HepG2 (cell line): ENCODE data around the gene PNKD. TPM values are rescaled to one million over a fixed set of nuclear protein-coding genes. Genes with fewer than 3 reads are reported as not detected.

Experiments
- CC2D1A ChIP-seq: sonication (generic); formaldehyde crosslinking; IDR thresholded peaks from 2 replicates; pipeline ENCODE4 v1.8.1; 2023; ENCODE audit warnings: mild to moderate bottlenecking, missing genetic modification reagents
- GABPB1 ChIP-seq: IDR thresholded peaks from 2 replicates; pipeline ENCODE4 v1.6.1; 2016; ENCODE audit warnings: mild to moderate bottlenecking, missing genetic modification reagents, moderate library complexity, missing compliant biosample characterization
- HOXA5 ChIP-seq: sonication (generic); formaldehyde crosslinking; IDR thresholded peaks from 2 replicates; pipeline ENCODE4 v1.4.0; 2020; ENCODE audit warnings: missing genetic modification reagents
- KLF12 ChIP-seq: sonication (generic); formaldehyde crosslinking; IDR thresholded peaks from 2 replicates; pipeline ENCODE4 v1.4.0; 2020; ENCODE audit warnings: missing genetic modification reagents, borderline replicate concordance
- NAIF1 ChIP-seq: sonication (generic); formaldehyde crosslinking; IDR thresholded peaks from 2 replicates; pipeline ENCODE4 v1.5.0; 2020; ENCODE audit warnings: mild to moderate bottlenecking, missing genetic modification reagents, borderline replicate concordance
- NR1H2 ChIP-seq: sonication (generic); formaldehyde crosslinking; IDR thresholded peaks from 2 replicates; pipeline ENCODE4 v1.8.1; 2022; ENCODE audit warnings: low read depth, missing genetic modification reagents, borderline replicate concordance
- SATB2 ChIP-seq: sonication (generic); formaldehyde crosslinking; IDR thresholded peaks from 2 replicates; pipeline ENCODE4 v1.5.0; 2020; ENCODE audit warnings: missing genetic modification reagents
- ZNF382 ChIP-seq: sonication (generic); formaldehyde crosslinking; IDR thresholded peaks from 2 replicates; pipeline ENCODE4 v1.5.0; 2020; ENCODE audit warnings: missing genetic modification reagents, mild to moderate bottlenecking, borderline replicate concordance
- ZNF501 ChIP-seq: sonication (generic); formaldehyde crosslinking; IDR thresholded peaks from 2 replicates; pipeline ENCODE4 v1.5.1; 2020; ENCODE audit warnings: mild to moderate bottlenecking, moderate library complexity, missing genetic modification reagents
- ZNF543 ChIP-seq: sonication (generic); formaldehyde crosslinking; IDR thresholded peaks from 2 replicates; pipeline ENCODE4 v1.4.0; 2020; ENCODE audit warnings: mild to moderate bottlenecking, missing genetic modification reagents
- ZNF546 ChIP-seq: sonication (generic); formaldehyde crosslinking; conservative IDR thresholded peaks from 2 replicates; pipeline ENCODE4 v1.8.1; 2023; ENCODE audit warnings: mild to moderate bottlenecking, missing genetic modification reagents
- ZNF562 ChIP-seq: sonication (generic); formaldehyde crosslinking; IDR thresholded peaks from 2 replicates; pipeline ENCODE4 v1.8.0; 2022; ENCODE audit warnings: missing genetic modification reagents, borderline replicate concordance
- polyA plus RNA-seq, 8 experiments: library from polyadenylated mRNA; depleted of rRNA in 3 of 8; stranded (reverse) in 7 of 8; unstranded in 1 of 8; fragments of >200 nt; fragmentation: Illumina TruSeq in 4 of 8; extraction: Trizol in 4 of 8; gene quantifications; 2 replicates each; pipeline versions ENCODE4 v1.2.1 to v1.2.3, GENCODE V29; 2011 to 2016; ENCODE audit warnings: low read depth in 4 of 8, missing spikeins in 1 of 8, mixed read lengths in 1 of 8; ENCODE audit not compliant: insufficient read depth in 1 of 8
- total RNA-seq, 5 experiments: library from RNA; depleted of rRNA; stranded (reverse); fragments of >200 nt; fragmentation: Illumina TruSeq; extraction: Trizol; gene quantifications; 2 replicates each; pipeline ENCODE4 v1.2.3, GENCODE V29; 2016; ENCODE audit warnings: low read depth in 1 of 5
- TF ChIP-seq, protein P1 (sequence below): IDR thresholded peaks from 2 replicates; pipeline ENCODE4 v1.6.1; 2016; ENCODE audit warnings: low read depth, missing genetic modification reagents, missing compliant biosample characterization
- TF ChIP-seq, protein P2 (sequence below): sonication (generic); formaldehyde crosslinking; IDR thresholded peaks from 2 replicates; pipeline ENCODE4 v1.5.0; 2020; ENCODE audit warnings: mild to moderate bottlenecking, missing genetic modification reagents
- TF ChIP-seq, protein P3 (sequence below): sonication (generic); formaldehyde crosslinking; IDR thresholded peaks from 2 replicates; pipeline ENCODE4 v1.8.1; 2023; ENCODE audit warnings: missing genetic modification reagents, inconsistent platforms, borderline replicate concordance
- TF ChIP-seq, protein P4 (sequence below): sonication (generic); formaldehyde crosslinking; IDR thresholded peaks from 2 replicates; pipeline ENCODE4 v1.4.0; 2020; ENCODE audit warnings: missing genetic modification reagents, borderline replicate concordance

The PNKD gene
- total and polyA plus RNA-seq, 2 of the 13 experiments (the other 11 are each of a cell fraction or from before 2014, with no cell fraction given): 55.9 to 80.4 TPM

DNA sequence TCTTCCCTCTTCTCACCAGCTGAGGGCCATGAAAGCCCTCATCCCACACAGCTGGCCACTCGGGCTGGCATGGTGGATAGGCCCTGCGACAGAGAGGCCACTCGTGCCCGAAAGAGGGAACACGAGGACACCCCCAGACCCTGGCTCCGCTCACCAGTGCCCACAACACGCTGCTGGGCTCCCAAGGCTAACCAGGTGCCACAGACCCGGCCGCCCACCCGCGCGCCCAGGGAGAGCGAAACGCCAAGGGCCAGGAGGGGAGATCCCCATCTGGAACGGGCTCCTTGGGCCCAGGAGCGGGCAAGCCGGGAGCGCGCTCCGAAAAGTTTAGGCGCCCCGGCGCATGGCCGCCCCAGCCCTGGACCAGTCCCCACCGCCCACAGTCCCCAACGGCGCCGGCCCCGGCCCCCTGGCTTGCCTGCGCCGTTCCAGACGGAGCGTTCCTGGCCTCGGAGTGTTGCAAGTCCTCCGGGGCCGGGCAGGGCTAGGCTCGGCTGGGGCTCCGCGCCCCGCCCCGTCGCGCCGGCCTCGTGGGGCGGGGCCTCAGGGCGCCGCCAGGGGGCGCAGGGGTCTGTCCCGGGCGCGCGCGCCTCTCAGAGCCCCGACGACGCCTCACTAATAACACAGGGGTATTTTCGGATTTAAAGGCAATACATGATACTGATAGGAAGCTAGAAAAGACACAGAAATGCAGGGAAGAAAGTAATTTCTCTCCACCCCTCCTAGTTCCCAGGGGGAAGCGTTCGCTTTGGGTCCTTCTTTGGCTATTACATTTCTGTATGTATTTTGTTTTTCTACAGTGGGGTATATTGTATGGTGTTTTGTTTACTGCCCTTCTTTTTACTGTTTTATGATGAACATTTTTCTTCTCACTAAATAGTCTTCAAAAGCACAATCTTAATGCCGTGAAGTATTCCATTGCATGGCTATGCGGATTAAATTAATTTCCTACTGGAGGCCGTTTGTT, 22.0 kb downstream of the PNKD start, which contains the start of gene TMBIM1 (continued):
- TF ChIP-seq, protein P1, sequence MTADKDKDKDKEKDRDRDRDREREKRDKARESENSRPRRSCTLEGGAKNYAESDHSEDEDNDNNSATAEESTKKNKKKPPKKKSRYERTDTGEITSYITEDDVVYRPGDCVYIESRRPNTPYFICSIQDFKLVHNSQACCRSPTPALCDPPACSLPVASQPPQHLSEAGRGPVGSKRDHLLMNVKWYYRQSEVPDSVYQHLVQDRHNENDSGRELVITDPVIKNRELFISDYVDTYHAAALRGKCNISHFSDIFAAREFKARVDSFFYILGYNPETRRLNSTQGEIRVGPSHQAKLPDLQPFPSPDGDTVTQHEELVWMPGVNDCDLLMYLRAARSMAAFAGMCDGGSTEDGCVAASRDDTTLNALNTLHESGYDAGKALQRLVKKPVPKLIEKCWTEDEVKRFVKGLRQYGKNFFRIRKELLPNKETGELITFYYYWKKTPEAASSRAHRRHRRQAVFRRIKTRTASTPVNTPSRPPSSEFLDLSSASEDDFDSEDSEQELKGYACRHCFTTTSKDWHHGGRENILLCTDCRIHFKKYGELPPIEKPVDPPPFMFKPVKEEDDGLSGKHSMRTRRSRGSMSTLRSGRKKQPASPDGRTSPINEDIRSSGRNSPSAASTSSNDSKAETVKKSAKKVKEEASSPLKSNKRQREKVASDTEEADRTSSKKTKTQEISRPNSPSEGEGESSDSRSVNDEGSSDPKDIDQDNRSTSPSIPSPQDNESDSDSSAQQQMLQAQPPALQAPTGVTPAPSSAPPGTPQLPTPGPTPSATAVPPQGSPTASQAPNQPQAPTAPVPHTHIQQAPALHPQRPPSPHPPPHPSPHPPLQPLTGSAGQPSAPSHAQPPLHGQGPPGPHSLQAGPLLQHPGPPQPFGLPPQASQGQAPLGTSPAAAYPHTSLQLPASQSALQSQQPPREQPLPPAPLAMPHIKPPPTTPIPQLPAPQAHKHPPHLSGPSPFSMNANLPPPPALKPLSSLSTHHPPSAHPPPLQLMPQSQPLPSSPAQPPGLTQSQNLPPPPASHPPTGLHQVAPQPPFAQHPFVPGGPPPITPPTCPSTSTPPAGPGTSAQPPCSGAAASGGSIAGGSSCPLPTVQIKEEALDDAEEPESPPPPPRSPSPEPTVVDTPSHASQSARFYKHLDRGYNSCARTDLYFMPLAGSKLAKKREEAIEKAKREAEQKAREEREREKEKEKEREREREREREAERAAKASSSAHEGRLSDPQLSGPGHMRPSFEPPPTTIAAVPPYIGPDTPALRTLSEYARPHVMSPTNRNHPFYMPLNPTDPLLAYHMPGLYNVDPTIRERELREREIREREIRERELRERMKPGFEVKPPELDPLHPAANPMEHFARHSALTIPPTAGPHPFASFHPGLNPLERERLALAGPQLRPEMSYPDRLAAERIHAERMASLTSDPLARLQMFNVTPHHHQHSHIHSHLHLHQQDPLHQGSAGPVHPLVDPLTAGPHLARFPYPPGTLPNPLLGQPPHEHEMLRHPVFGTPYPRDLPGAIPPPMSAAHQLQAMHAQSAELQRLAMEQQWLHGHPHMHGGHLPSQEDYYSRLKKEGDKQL: peak; percentile 50; the same call in 1 of the 2 replicates
- TF ChIP-seq GABPB1 (CRISPR knock-in tag) (peak; percentile 70), SATB2 (CRISPR knock-in tag) (no peak; the same call in 1 of the 2 replicates), NR1H2 (peak; percentile 68; the same call in 1 of the 2 replicates), ZNF382 (CRISPR knock-in tag) (no peak), ZNF501 (CRISPR knock-in tag) (peak; percentile 91), ZNF546 (no peak), KLF12 (CRISPR knock-in tag) (peak; percentile 98), ZNF562 (CRISPR knock-in tag) (no peak), NAIF1 (CRISPR knock-in tag) (0 out of 2 replicates have a peak, but pooled peaks have one; percentile 38), CC2D1A (no peak), HOXA5 (no peak; the same call in 1 of the 2 replicates), ZNF543 (CRISPR knock-in tag) (no peak)
- TF ChIP-seq, protein P2, sequence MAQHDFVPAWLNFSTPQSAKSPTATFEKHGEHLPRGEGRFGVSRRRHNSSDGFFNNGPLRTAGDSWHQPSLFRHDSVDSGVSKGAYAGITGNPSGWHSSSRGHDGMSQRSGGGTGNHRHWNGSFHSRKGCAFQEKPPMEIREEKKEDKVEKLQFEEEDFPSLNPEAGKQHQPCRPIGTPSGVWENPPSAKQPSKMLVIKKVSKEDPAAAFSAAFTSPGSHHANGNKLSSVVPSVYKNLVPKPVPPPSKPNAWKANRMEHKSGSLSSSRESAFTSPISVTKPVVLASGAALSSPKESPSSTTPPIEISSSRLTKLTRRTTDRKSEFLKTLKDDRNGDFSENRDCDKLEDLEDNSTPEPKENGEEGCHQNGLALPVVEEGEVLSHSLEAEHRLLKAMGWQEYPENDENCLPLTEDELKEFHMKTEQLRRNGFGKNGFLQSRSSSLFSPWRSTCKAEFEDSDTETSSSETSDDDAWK: no peak
- TF ChIP-seq, protein P3, sequence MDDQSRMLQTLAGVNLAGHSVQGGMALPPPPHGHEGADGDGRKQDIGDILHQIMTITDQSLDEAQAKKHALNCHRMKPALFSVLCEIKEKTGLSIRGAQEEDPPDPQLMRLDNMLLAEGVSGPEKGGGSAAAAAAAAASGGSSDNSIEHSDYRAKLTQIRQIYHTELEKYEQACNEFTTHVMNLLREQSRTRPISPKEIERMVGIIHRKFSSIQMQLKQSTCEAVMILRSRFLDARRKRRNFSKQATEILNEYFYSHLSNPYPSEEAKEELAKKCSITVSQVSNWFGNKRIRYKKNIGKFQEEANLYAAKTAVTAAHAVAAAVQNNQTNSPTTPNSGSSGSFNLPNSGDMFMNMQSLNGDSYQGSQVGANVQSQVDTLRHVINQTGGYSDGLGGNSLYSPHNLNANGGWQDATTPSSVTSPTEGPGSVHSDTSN (CRISPR knock-in tag): no peak
- TF ChIP-seq, protein P4, sequence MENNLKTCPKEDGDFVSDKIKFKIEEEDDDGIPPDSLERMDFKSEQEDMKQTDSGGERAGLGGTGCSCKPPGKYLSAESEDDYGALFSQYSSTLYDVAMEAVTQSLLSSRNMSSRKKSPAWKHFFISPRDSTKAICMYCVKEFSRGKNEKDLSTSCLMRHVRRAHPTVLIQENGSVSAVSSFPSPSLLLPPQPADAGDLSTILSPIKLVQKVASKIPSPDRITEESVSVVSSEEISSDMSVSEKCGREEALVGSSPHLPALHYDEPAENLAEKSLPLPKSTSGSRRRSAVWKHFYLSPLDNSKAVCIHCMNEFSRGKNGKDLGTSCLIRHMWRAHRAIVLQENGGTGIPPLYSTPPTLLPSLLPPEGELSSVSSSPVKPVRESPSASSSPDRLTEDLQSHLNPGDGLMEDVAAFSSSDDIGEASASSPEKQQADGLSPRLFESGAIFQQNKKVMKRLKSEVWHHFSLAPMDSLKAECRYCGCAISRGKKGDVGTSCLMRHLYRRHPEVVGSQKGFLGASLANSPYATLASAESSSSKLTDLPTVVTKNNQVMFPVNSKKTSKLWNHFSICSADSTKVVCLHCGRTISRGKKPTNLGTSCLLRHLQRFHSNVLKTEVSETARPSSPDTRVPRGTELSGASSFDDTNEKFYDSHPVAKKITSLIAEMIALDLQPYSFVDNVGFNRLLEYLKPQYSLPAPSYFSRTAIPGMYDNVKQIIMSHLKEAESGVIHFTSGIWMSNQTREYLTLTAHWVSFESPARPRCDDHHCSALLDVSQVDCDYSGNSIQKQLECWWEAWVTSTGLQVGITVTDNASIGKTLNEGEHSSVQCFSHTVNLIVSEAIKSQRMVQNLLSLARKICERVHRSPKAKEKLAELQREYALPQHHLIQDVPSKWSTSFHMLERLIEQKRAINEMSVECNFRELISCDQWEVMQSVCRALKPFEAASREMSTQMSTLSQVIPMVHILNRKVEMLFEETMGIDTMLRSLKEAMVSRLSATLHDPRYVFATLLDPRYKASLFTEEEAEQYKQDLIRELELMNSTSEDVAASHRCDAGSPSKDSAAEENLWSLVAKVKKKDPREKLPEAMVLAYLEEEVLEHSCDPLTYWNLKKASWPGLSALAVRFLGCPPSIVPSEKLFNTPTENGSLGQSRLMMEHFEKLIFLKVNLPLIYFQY (CRISPR knock-in tag): peak; percentile 75
